GM21576 (cell line): ENCODE results near the gene CALML6.

Experiments used
- ATAC-seq: cut with Tn5 transposase; IDR thresholded peaks from one replicate; pipeline ENCODE4 v1.9.1; 2021; ENCODE audit warnings: mild to moderate bottlenecking, moderate library complexity; ENCODE audit not compliant: unreplicated experiment

Gene CALML6

GRCh38 chr1:1962752-1963151 lies 47.7 kb downstream of the CALML6 start:
- no peak for ATAC-seq

- ATAC-seq: no peak
Measured at GRCh38 chr1:1963570-1963969, 48.5 kb downstream of the CALML6 start.

- ATAC-seq: no peak
Measured at GRCh38 chr1:1964811-1965210, 49.8 kb downstream of the CALML6 start.

GRCh38 chr1:1965546-1965945 lies 50.5 kb downstream of the CALML6 start:
- ATAC-seq: no peak

DNA sequence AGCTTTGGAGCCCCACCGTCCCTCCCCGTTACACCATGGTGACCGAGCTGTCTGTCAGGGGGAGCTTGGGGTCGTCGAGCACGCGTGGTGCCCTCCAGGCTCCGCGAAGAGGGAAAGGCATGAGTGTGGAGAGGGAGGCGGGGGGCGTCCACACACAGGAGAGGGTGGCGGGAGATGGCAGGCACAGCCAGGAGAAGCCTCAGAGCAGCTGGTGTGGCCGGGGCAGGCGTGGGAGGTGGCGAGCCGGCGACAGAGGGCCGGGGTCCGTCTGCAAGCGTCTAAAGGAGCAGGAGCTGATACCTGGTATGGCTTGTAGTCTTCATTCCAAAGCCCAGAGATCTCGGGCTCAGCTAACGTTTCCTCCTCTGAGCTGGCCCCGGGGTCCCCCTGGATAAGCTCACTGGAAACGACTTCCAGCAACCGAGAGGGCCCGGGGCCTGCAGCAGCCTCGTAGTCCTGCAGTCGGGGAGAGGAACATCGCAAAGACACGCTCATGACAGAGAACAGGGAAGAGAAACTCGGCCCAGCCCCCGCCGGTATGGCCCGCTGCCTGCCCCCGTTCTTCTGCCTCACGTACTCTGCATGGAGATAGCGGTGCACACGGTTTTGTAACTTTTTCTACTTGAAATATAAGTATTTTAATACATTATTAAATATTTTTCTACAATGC lies 51.1 kb downstream of the CALML6 start:
- no peak for ATAC-seq
